Neural cell (in vitro differentiated cells): ENCODE results near the gene ANXA2.
"Not testable (repeated sequence)": the region's sequence is repeated elsewhere in the genome, so short reads cannot be mapped to it uniquely, and the experiment has no call there.

Experiments used
- POLR2AphosphoS5 ChIP-seq: IDR thresholded peaks from 2 replicates; pipeline ENCODE4 v1.6.1; 2012
- RAD21 ChIP-seq: fragments of 450-650 bp; conservative IDR thresholded peaks from 2 replicates; pipeline ENCODE4 v1.6.1; 2014; ENCODE audit warnings: antibody characterized with exemption, mild to moderate bottlenecking, moderate library complexity
- SMC3 ChIP-seq: fragments of 450-650 bp; conservative IDR thresholded peaks from 2 replicates; pipeline ENCODE4 v1.6.1; 2014; ENCODE audit warnings: antibody characterized with exemption, mild to moderate bottlenecking, moderate library complexity; ENCODE audit not compliant: poor library complexity

DNA sequence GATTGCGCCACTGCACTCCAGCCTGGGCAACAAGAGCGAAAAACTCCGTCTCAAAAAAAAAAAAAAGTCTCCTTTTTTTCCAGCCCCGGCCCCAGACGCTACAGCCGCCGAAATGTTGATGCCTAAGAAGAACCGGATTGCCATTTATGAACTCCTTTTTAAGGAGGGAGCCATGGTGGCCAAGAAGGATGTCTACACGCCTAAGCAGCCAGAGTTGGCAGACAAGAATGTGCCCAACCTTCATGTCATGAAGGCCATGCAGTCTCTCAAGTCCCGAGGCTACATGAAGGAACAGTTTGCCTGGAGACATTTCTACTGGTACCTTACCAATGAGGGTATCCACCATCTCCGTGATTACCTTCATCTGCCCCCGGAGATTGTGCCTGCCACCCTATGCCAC lies 6.6 kb upstream of the ANXA2 start:
- not testable (repeated sequence) for TF ChIP-seq RAD21, POLR2AphosphoS5, SMC3
